Smooth muscle cell (in vitro differentiated cells): ENCODE measurements around the gene ZIC1. TPM values are rescaled to one million over a fixed set of nuclear protein-coding genes. Genes with fewer than 3 reads are reported as not detected.

ENCODE experiments used
- DNase-seq: peaks from one replicate; lab custom pipeline; 2025; ENCODE audit not compliant: unreplicated experiment; lab: John Stamatoyannopoulos, UW
- H2AFZ ChIP-seq: fragments of 200-600 bp; sonication (generic); 2 replicates; pipeline ENCODE4 v1.6.0; 2016; ENCODE audit warnings: antibody characterized with exemption, low read depth, mild to moderate bottlenecking
- H3F3A ChIP-seq: fragments of 200-600 bp; sonication (generic); 2 replicates; pipeline ENCODE4 v1.6.0; 2017; ENCODE audit warnings: antibody characterized with exemption, low read depth
- H3K27ac ChIP-seq: fragments of 200-600 bp; sonication (generic); 2 replicates; pipeline ENCODE4 v1.5.1; 2016; ENCODE audit warnings: low read depth, mild to moderate bottlenecking
- H3K27me3 ChIP-seq: fragments of 200-600 bp; sonication (generic); 2 replicates; pipeline ENCODE4 v1.6.1; 2016; ENCODE audit warnings: low read depth, mild to moderate bottlenecking
- H3K36me3 ChIP-seq: fragments of 200-600 bp; sonication (generic); 2 replicates; pipeline ENCODE4 v1.5.1; 2016; ENCODE audit warnings: low read depth
- H3K4me1 ChIP-seq: fragments of 200-600 bp; sonication (generic); 2 replicates; pipeline ENCODE4 v1.5.1; 2016; ENCODE audit warnings: low read depth
- H3K4me2 ChIP-seq: fragments of 200-600 bp; sonication (generic); 2 replicates; pipeline ENCODE4 v1.6.0; 2016; ENCODE audit warnings: mild to moderate bottlenecking
- H3K4me3 ChIP-seq: fragments of 200-600 bp; sonication (generic); 2 replicates; pipeline ENCODE4 v1.5.1; 2016; ENCODE audit warnings: mild to moderate bottlenecking
- H3K79me2 ChIP-seq: fragments of 200-600 bp; sonication (generic); 2 replicates; pipeline ENCODE4 v1.6.0; 2016; ENCODE audit warnings: low read depth, mild to moderate bottlenecking
- H3K9ac ChIP-seq: fragments of 200-600 bp; sonication (generic); 2 replicates; pipeline ENCODE4 v1.6.0; 2016; ENCODE audit warnings: low read depth
- H3K9me3 ChIP-seq: fragments of 200-600 bp; sonication (generic); replicated peaks from 2 replicates; pipeline ENCODE4 v1.5.1; 2016; ENCODE audit warnings: low read depth
- H4K20me1 ChIP-seq: fragments of 200-600 bp; sonication (generic); 2 replicates; pipeline ENCODE4 v1.6.0; 2016; ENCODE audit warnings: low read depth
- WGBS: methylation state at CpG from one replicate; pipeline ENCODE4 v1.1.7; 2016; ENCODE audit warnings: low lambda C conversion rate; 5-methylcytosine and 5-hydroxymethylcytosine counted together
- polyA plus RNA-seq: library from polyadenylated mRNA; unstranded; fragments of >200 nt; fragmentation: Nextera tagmentation; extraction: Ambion mirVana; gene quantifications from 2 replicates; pipeline ENCODE4 v1.2.1, GENCODE V29; 2016
- total RNA-seq: library from RNA; depleted of rRNA; stranded (reverse); fragments of >200 nt; gene quantifications from 2 replicates; pipeline ENCODE4 v1.2.3, GENCODE V29; 2014
- TF ChIP-seq, protein P1 (sequence below): fragments of 200-600 bp; sonication (generic); IDR thresholded peaks from 2 replicates; pipeline ENCODE4 v1.5.1; 2017; ENCODE audit warnings: borderline replicate concordance, mild to moderate bottlenecking, antibody characterized with exemption; ENCODE audit not compliant: insufficient read depth, poor library complexity, severe bottlenecking

ZIC1 gene
- total and polyA plus RNA-seq, 2 experiments from 2014 or later, result not detected

- Histone ChIP-seq H3F3A (no peaks in the 10 kb centered on the region), H3K79me2 (no peaks in the 10 kb centered on the region), H3K36me3 (no peaks in the 10 kb centered on the region), H3K4me2 (no peak overlapping the region), H3K9me3 (no peaks in the 10 kb centered on the region), H3K4me3 (no peak overlapping the region), H4K20me1 (no peaks in the 10 kb centered on the region), H3K4me1 (peaks cover 17% of the 10 kb centered on the region), H3K9ac (no peak overlapping the region), H3K27me3 (peaks cover 100% of the 10 kb centered on the region), H3K27ac (no peak overlapping the region), H2AFZ (no peak overlapping the region)
- DNase-seq, result no peak
- TF ChIP-seq, protein P1, sequence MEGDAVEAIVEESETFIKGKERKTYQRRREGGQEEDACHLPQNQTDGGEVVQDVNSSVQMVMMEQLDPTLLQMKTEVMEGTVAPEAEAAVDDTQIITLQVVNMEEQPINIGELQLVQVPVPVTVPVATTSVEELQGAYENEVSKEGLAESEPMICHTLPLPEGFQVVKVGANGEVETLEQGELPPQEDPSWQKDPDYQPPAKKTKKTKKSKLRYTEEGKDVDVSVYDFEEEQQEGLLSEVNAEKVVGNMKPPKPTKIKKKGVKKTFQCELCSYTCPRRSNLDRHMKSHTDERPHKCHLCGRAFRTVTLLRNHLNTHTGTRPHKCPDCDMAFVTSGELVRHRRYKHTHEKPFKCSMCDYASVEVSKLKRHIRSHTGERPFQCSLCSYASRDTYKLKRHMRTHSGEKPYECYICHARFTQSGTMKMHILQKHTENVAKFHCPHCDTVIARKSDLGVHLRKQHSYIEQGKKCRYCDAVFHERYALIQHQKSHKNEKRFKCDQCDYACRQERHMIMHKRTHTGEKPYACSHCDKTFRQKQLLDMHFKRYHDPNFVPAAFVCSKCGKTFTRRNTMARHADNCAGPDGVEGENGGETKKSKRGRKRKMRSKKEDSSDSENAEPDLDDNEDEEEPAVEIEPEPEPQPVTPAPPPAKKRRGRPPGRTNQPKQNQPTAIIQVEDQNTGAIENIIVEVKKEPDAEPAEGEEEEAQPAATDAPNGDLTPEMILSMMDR, result no peak
- 50% methylated on average over 11 of the region's 11 CpGs for WGBS
Observed at GRCh38 chr3:147404000-147404799, 5.0 kb upstream of the ZIC1 start.

DNA sequence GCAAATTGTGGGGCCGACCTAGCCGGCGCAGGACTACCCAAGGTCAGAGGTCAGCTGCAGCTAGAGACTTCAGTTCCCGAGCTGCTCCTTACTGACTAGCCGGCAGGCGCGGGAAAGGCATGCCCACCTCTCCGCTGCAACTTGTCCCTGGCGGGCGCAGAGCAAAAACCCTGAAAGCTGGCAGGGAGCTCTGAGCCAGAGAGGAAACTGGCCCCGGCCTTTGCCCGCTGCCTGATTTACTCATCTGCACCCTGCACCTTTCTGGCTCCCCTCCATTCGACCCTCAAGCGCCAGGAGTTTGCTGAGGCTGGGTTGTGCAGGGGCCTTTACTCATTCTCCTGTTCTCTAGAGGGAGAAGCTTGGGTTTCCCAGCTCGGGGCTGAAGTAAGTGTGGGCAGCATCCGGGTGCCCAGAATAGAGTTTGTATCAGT, 4.3 kb upstream of the ZIC1 start:
- no peak overlapping the region for H3K27ac ChIP-seq
- no peak overlapping the region for H3K4me2 ChIP-seq
- H3F3A ChIP-seq, result no peaks in the 10 kb centered on the region
- H3K79me2 ChIP-seq, result no peaks in the 10 kb centered on the region
- H3K9me3 ChIP-seq, result no peaks in the 10 kb centered on the region
- no peak for DNase-seq
- WGBS, result 13% methylated on average over 16 of the region's 16 CpGs
- H3K4me3 ChIP-seq, result no peak overlapping the region
- H2AFZ ChIP-seq, result no peak overlapping the region
- no peak overlapping the region for H3K9ac ChIP-seq
- H4K20me1 ChIP-seq, result no peaks in the 10 kb centered on the region
- H3K36me3 ChIP-seq, result no peaks in the 10 kb centered on the region
- peaks cover 100% of the 10 kb centered on the region for H3K27me3 ChIP-seq
- TF ChIP-seq, protein P1, result no peak
- peaks cover 17% of the 10 kb centered on the region for H3K4me1 ChIP-seq

DNA sequence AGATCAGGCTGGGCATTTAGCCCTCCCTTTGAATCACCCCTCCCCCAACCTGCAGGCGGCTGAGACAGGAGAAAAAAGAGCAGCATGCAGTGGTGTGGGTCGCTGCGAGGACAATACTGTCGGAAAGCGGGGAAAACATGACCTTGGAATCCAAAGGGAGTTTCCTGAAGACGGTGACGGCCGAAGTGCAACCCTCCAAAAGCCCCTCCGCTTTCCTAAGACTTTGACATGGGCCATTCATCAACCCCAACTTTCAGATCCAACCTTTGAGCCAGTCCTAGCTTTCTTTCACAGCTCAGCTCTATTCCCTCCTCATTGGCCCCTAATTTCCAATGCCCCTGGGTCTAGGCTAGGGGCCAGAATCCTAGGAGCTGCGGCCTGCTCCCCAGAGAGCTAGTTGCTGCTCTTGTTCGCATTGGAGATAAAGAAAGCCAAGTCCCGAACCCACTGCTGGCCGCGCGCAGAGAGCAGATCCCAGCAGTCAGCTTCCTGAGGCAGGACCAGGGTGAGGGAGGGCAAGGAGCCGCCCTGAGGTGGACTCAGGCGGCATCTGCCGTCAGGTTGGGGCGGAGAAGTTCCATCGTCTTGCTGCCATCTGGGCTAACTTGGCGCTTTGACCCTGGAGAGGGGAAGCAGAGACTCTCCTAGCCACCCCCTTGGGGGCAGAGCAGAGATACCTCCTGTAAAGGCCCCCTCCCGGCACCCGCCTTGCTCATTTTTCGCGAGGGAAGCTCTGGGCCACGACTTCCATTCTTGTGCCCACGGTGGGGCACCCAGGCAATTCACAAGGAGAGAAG, 3.7 kb upstream of the ZIC1 start:
- no peak overlapping the region for H2AFZ ChIP-seq
- H3K4me2 ChIP-seq, result no peak overlapping the region
- H3K9me3 ChIP-seq, result no peaks in the 10 kb centered on the region
- H3F3A ChIP-seq, result no peaks in the 10 kb centered on the region
- TF ChIP-seq, protein P1, result no peak
- H4K20me1 ChIP-seq, result no peaks in the 10 kb centered on the region
- H3K9ac ChIP-seq, result no peak overlapping the region
- H3K79me2 ChIP-seq, result no peaks in the 10 kb centered on the region
- H3K4me3 ChIP-seq, result no peak overlapping the region
- peaks cover 21% of the 10 kb centered on the region for H3K4me1 ChIP-seq
- no peaks in the 10 kb centered on the region for H3K36me3 ChIP-seq
- H3K27me3 ChIP-seq, result peaks cover 100% of the 10 kb centered on the region
- no peak overlapping the region for H3K27ac ChIP-seq
- WGBS, result 3% methylated on average over 27 of the region's 27 CpGs
- DNase-seq, result no peak
